Body of pancreas (tissue), 4 donors: Measurements from ENCODE around the gene MSI2. TPM values are rescaled to one million over a fixed set of nuclear protein-coding genes. Genes with fewer than 3 reads are reported as not detected.

ENCODE experiments used
- ATAC-seq: fragments of 150-250 bp; one replicate; pipeline ENCODE4 v1.9.1; 2016
- DNase-seq, 4 donors: peaks; one replicate each; pipeline ENCODE4 v3.0.0-alpha.2; 2019
- H3K27ac ChIP-seq, 4 donors: fragments of 200-600 bp; sonication (generic); 1 replicate in 3 of 4; 2 replicates in 1 of 4; pipeline versions ENCODE4 v1.5.1 to v1.6.1; 2016 to 2019; ENCODE audit warnings: mild to moderate bottlenecking in 1 of 4, mixed read lengths in 1 of 4, moderate library complexity in 1 of 4
- H3K27me3 ChIP-seq, 2 donors: fragments of 200-600 bp; sonication (generic); one replicate each; pipeline ENCODE4 v1.6.0; 2016; ENCODE audit warnings: mild to moderate bottlenecking in 1 of 2
- H3K36me3 ChIP-seq, 2 donors: fragments of 200-600 bp; sonication (generic); replicated peaks in 1 of 2; 2 replicates each; pipeline ENCODE4 v1.5.1; 2016; ENCODE audit warnings: low read depth in 2 of 2; ENCODE audit not compliant: insufficient read depth in 1 of 2
- H3K4me1 ChIP-seq: fragments of 200-600 bp; sonication (generic); one replicate; pipeline ENCODE4 v1.6.0; 2016
- H3K4me3 ChIP-seq, 2 donors: fragments of 200-600 bp; sonication (generic); 1 replicate in 1 of 2; 2 replicates in 1 of 2; pipeline ENCODE4 v1.5.1; 2016 to 2019
- H3K9me3 ChIP-seq, 3 donors: fragments of 200-600 bp; sonication (generic); 1 replicate in 2 of 3; 2 replicates in 1 of 3; pipeline ENCODE4 v1.5.1; 2016
- POLR2A ChIP-seq, 3 donors: fragments of 450-650 bp; IDR thresholded peaks; one replicate each; pipeline ENCODE4 v1.6.1; 2016; ENCODE audit warnings: antibody characterized with exemption in 3 of 3, mild to moderate bottlenecking in 2 of 3
- WGBS, 2 donors: methylation state at CpG; one replicate each; pipeline ENCODE4 v1.1.5; 2017; 5-methylcytosine and 5-hydroxymethylcytosine counted together
- intact Hi-C: fragments of 100-400 bp; cut with DNase I; formaldehyde crosslinking; loops from one replicate; pipeline ENCODE4 v1.15.1; 2023
- total RNA-seq, 2 donors: library from RNA; depleted of rRNA; stranded (reverse); fragments of >200 nt; gene quantifications; one replicate each; pipeline ENCODE4 v1.1.0, GENCODE V29; 2016
- TF ChIP-seq, protein P1 (sequence below), 7 experiments: fragments of 450-650 bp in 4 of 7; fragments of 200-600 bp in 3 of 7; sonication (generic) in 3 of 7; IDR thresholded peaks; one replicate each; pipeline ENCODE4 v1.5.1; 2016 to 2019; ENCODE audit warnings: antibody characterized with exemption in 7 of 7

Gene MSI2
- total RNA-seq, 2 donors from 2014 or later = 21.1 to 28.5 TPM

DNA sequence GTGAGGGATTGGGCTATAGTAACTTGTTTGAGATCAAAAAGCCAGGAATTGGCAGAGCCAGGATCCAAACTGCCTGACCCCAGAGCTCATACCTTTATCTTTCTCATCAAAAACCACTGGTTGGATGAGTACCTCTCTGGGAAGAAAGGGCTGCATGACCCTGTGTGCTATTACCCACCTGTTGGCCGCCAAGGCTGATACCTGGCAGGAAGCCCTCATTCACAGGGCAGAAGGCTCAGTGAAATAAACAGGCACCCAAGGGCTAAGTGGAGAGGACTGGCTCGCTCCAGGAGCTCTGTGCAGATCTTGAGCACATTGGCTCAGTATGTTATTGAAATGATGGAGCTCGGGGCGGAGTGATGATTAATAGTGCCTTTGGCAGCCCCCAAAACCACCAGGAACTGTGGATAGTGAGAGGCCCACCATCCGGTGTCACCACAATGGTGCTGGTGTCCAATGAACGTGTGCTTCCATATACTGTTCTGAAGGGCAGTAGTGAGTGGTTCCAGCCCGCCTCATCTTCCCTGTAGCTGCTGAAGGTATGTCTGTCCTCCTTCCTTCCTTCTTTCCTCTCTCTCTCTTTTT is 197.6 kb downstream of the MSI2 start:
- no peaks in the 10 kb centered on the region for H3K27me3 ChIP-seq
- 85 to 94% methylated on average over 7 of the region's 7 CpGs for WGBS, 2 donors
- H3K27ac ChIP-seq = no peak overlapping the region
- no peak for ATAC-seq
- TF ChIP-seq POLR2A (IDR thresholded peaks at IDR 0.05) = no peak
- TF ChIP-seq, protein P1, sequence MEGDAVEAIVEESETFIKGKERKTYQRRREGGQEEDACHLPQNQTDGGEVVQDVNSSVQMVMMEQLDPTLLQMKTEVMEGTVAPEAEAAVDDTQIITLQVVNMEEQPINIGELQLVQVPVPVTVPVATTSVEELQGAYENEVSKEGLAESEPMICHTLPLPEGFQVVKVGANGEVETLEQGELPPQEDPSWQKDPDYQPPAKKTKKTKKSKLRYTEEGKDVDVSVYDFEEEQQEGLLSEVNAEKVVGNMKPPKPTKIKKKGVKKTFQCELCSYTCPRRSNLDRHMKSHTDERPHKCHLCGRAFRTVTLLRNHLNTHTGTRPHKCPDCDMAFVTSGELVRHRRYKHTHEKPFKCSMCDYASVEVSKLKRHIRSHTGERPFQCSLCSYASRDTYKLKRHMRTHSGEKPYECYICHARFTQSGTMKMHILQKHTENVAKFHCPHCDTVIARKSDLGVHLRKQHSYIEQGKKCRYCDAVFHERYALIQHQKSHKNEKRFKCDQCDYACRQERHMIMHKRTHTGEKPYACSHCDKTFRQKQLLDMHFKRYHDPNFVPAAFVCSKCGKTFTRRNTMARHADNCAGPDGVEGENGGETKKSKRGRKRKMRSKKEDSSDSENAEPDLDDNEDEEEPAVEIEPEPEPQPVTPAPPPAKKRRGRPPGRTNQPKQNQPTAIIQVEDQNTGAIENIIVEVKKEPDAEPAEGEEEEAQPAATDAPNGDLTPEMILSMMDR (IDR thresholded peaks at IDR 0.05) = no peak
- no peaks in the 10 kb centered on the region for H3K36me3 ChIP-seq
- intact Hi-C loops = no loop called here
- H3K9me3 ChIP-seq = no peaks in the 10 kb centered on the region
- no peaks in the 10 kb centered on the region for H3K4me1 ChIP-seq
- DNase-seq = no peak
- H3K4me3 ChIP-seq = no peak overlapping the region

DNA sequence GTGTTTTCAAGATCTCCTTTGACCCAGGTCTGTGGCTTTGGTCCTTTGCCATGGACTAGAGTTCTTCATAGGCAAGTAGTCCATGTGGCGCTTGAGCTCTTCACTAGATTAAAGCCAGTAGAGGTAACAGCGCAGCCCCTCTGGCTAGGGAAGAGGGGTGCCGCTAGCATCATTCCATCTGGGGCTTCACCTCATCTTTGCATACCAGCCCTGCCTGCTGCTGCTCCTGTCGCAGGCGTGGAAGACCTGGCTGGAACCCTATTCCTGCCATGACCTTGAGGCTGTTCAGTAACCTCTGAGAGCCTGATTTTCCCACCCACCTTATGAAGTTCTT is 198.4 kb downstream of the MSI2 start:
- WGBS, 2 donors = 80 to 84% methylated on average over 4 to 5 of the region's 5 CpGs
- Histone ChIP-seq H3K4me3 (no peak overlapping the region), H3K36me3 (no peaks in the 10 kb centered on the region), H3K27me3 (no peaks in the 10 kb centered on the region), H3K9me3 (no peaks in the 10 kb centered on the region), H3K4me1 (no peaks in the 10 kb centered on the region), H3K27ac (no peak overlapping the region)
- DNase-seq (no peak), ATAC-seq (no peak)
- intact Hi-C loops = no loop called here
- TF ChIP-seq POLR2A (IDR thresholded peaks at IDR 0.05) = no peak
- TF ChIP-seq, protein P1 (IDR thresholded peaks at IDR 0.05) = no peak

DNA sequence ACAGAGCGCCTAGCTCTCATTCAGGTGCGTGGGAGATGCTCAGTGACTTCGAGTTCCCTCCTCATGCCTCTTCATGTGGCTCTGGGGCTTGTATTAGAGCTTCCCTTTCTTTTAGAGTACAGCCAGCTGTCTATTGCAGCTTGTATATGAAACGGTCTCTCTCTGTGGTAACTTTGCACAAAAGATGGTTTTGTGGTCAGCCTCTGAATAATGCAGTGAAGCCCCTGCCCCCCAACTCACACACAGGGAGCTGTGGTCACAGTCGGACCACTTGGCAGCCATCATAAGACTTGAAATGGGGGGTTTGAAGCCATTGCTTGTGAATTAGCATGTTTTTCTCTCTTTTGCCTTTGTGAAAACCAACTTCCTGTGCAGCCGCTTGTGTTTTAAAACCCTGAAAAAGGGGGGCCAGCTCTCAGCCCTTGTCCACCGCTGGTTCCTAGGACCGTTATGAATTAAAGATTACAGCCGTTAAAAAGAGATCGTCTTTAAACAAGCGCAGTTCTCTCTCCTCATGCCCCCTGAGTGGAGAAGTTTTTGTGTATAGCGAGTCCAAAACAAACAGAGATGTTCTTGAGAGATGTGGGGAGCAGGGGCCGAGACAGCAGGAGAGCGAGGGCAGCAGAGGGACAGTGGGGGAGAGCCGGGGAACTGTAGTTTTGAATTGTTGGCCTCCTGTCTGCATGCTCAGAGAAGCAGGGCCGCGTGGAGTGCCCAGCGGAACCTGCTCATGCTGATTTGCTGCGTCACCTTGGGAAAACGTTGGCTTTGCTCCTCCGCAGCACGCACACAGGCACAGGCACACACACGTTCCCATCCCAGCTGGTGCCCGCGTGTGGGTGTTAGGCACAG is 199.0 kb downstream of the MSI2 start:
- H3K27ac ChIP-seq = no peak overlapping the region
- DNase-seq = no peak
- intact Hi-C loops = no loop called here

DNA sequence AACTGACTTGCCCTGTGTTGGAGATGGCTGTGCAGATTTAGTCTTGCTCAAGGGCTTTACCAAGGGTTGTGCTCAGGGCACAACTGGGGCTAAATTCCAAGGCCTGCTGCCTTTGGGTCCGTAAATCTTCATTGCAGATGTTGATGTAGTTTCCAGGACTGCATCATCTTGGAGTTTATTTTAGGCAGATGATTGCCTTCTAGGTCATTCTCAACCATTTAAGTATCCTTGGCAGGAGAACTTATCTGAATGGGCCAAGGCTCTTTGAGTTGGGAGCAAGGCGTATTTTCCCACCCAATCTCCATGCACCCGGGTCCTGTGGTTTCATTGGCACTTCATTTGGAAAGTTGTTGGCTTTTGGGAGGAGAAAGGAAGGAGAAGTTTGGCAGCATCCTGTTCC is 200.3 kb downstream of the MSI2 start:
- WGBS, 2 donors = 80 to 82% methylated on average over 3 of the region's 3 CpGs
- Histone ChIP-seq H3K4me3 (no peak overlapping the region), H3K27ac (no peak overlapping the region), H3K27me3 (no peaks in the 10 kb centered on the region), H3K9me3 (no peaks in the 10 kb centered on the region), H3K36me3 (no peaks in the 10 kb centered on the region), H3K4me1 (peaks cover 2% of the 10 kb centered on the region)
- TF ChIP-seq, protein P1 (IDR thresholded peaks at IDR 0.05) = no peak
- no peak for TF ChIP-seq POLR2A (IDR thresholded peaks at IDR 0.05)
- intact Hi-C loops = no loop called here
- ATAC-seq = no peak
- no peak for DNase-seq

More for the DNA sequence above, 199.0 kb downstream of the MSI2 start:
- no peaks in the 10 kb centered on the region for H3K9me3 ChIP-seq
- 75 to 78% methylated on average over 24 to 25 of the region's 25 CpGs for WGBS, 2 donors
- no peaks in the 10 kb centered on the region for H3K27me3 ChIP-seq
- no peaks in the 10 kb centered on the region for H3K4me1 ChIP-seq
- no peak for ATAC-seq
- H3K36me3 ChIP-seq = no peaks in the 10 kb centered on the region
- no peak for TF ChIP-seq POLR2A (IDR thresholded peaks at IDR 0.05)
- TF ChIP-seq, protein P1 (IDR thresholded peaks at IDR 0.05) = no peak
- H3K4me3 ChIP-seq = no peak overlapping the region
